ENCODE measurements around the gene ING5.

- no peak for TF ChIP-seq CTCF (IDR thresholded peaks at IDR 0.05)
- TF ChIP-seq ZFX (IDR thresholded peaks at IDR 0.05; ENCODE audit: borderline replicate concordance), result no peak
These were observed 62.7 kb downstream of the ING5 start for GRCh38 chr2:241764275-241765241.
